Mesenchymal stem cell (in vitro differentiated cells and primary cell): ENCODE measurements around the gene SRRM4.

Experiments used
- DNase-seq: peaks from one replicate; pipeline ENCODE4 v3.0.0-alpha.2; 2013
- H2AFZ ChIP-seq: one replicate; pipeline ENCODE4 v1.6.1; 2013; ENCODE audit warnings: low read depth, mild to moderate bottlenecking, control low read depth, inconsistent platforms, low read length, moderate library complexity
- H2AK5ac ChIP-seq: 2 replicates; pipeline ENCODE4 v1.6.1; 2013; ENCODE audit warnings: low read length, moderate library complexity, mild to moderate bottlenecking, inconsistent platforms; ENCODE audit not compliant: severe bottlenecking
- H2BK120ac ChIP-seq: one replicate; pipeline ENCODE4 v1.6.1; 2013; ENCODE audit warnings: low read depth, mild to moderate bottlenecking, inconsistent platforms, low read length, moderate library complexity
- H2BK12ac ChIP-seq, 2 experiments: one replicate each; pipeline ENCODE4 v1.6.1; 2013; ENCODE audit warnings: inconsistent platforms in 2 of 2, low read length in 2 of 2, mild to moderate bottlenecking in 2 of 2, moderate library complexity in 2 of 2, control low read depth in 1 of 2
- H2BK15ac ChIP-seq: one replicate; pipeline ENCODE4 v1.6.1; 2013; ENCODE audit warnings: mild to moderate bottlenecking, low read depth, inconsistent platforms; ENCODE audit not compliant: poor library complexity, severe bottlenecking
- H2BK5ac ChIP-seq: 2 replicates; pipeline ENCODE4 v1.6.1; 2013; ENCODE audit warnings: low read depth, mild to moderate bottlenecking, low read length, control low read depth, inconsistent platforms; ENCODE audit not compliant: poor library complexity, severe bottlenecking
- H3K14ac ChIP-seq, 2 experiments: one replicate each; pipeline ENCODE4 v1.6.1; 2013; ENCODE audit warnings: inconsistent platforms in 2 of 2, low read length in 2 of 2, control low read depth in 1 of 2, mild to moderate bottlenecking in 1 of 2, moderate library complexity in 1 of 2
- H3K18ac ChIP-seq, 2 experiments: one replicate each; pipeline ENCODE4 v1.6.1; 2013; ENCODE audit warnings: inconsistent platforms in 2 of 2, low read length in 2 of 2, control low read depth in 1 of 2, low read depth in 1 of 2, mild to moderate bottlenecking in 1 of 2
- H3K23ac ChIP-seq, 2 experiments: one replicate each; pipeline ENCODE4 v1.6.1; 2013; ENCODE audit warnings: inconsistent platforms in 2 of 2, low read length in 2 of 2, mild to moderate bottlenecking in 2 of 2, moderate library complexity in 2 of 2, control low read depth in 1 of 2
- H3K27ac ChIP-seq: 2 replicates; pipeline ENCODE4 v1.5.1; 2013; ENCODE audit warnings: mild to moderate bottlenecking, moderate library complexity, low read length, control low read depth, inconsistent platforms; ENCODE audit not compliant: poor library complexity, severe bottlenecking
- H3K27me3 ChIP-seq, 2 experiments: 2 replicates each; pipeline versions ENCODE4 v1.6.1 to v1.7.0; 2013; ENCODE audit warnings: low read length in 2 of 2, mild to moderate bottlenecking in 2 of 2, moderate library complexity in 2 of 2, control low read depth in 1 of 2, inconsistent platforms in 1 of 2; ENCODE audit not compliant: control insufficient read depth in 1 of 2, insufficient read depth in 1 of 2
- H3K36me3 ChIP-seq, 2 experiments: 2 replicates each; pipeline versions ENCODE4 v1.6.1 to v1.7.0; 2013; ENCODE audit warnings: low read length in 2 of 2, control low read depth in 1 of 2, inconsistent platforms in 1 of 2, low read depth in 1 of 2, mild to moderate bottlenecking in 1 of 2; ENCODE audit not compliant: insufficient read depth in 2 of 2, control insufficient read depth in 1 of 2
- H3K4ac ChIP-seq, 2 experiments: one replicate each; pipeline ENCODE4 v1.6.1; 2013; ENCODE audit warnings: inconsistent platforms in 2 of 2, low read length in 2 of 2, mild to moderate bottlenecking in 2 of 2, moderate library complexity in 2 of 2, control low read depth in 1 of 2, low read depth in 1 of 2
- H3K4me1 ChIP-seq: 2 replicates; pipeline ENCODE4 v1.6.1; 2013; ENCODE audit warnings: low read depth, low read length, control low read depth; ENCODE audit not compliant: control insufficient read depth, insufficient read depth
- H3K4me2 ChIP-seq: 2 replicates; pipeline ENCODE4 v1.6.1; 2013; ENCODE audit warnings: low read length, mild to moderate bottlenecking, inconsistent platforms; ENCODE audit not compliant: poor library complexity, severe bottlenecking
- H3K4me3 ChIP-seq, 2 experiments: 2 replicates each; pipeline versions ENCODE4 v1.5.1 to v1.7.0; 2013; ENCODE audit warnings: low read length in 2 of 2, mild to moderate bottlenecking in 2 of 2, control low read depth in 1 of 2, low read depth in 1 of 2; ENCODE audit not compliant: insufficient read depth in 1 of 2
- H3K79me1 ChIP-seq: replicated peaks from 2 replicates; pipeline ENCODE4 v1.6.1; 2013; ENCODE audit warnings: mild to moderate bottlenecking, control low read depth, low read length, inconsistent platforms; ENCODE audit not compliant: poor library complexity, severe bottlenecking
- H3K9ac ChIP-seq: 2 replicates; pipeline ENCODE4 v1.7.0; 2013; ENCODE audit warnings: mild to moderate bottlenecking, low read length, moderate library complexity
- H3K9me3 ChIP-seq: 2 replicates; pipeline ENCODE4 v1.7.0; 2013; ENCODE audit warnings: mild to moderate bottlenecking, low read length; ENCODE audit not compliant: control insufficient read depth
- H4K8ac ChIP-seq: one replicate; pipeline ENCODE4 v1.6.1; 2013; ENCODE audit warnings: inconsistent platforms, mild to moderate bottlenecking, low read length, moderate library complexity
- H4K91ac ChIP-seq: one replicate; pipeline ENCODE4 v1.6.1; 2013; ENCODE audit warnings: mild to moderate bottlenecking, low read length, inconsistent platforms
- WGBS: methylation state at CpG from one replicate; pipeline ENCODE4 v1.1.7; 2013; ENCODE audit warnings: mixed read lengths; 5-methylcytosine and 5-hydroxymethylcytosine counted together

The SRRM4 gene

GRCh38 chr12:119134284-119135072, 153.1 kb downstream of the SRRM4 start:
- H4K91ac ChIP-seq, result no peak overlapping the region
- no peaks in the 10 kb centered on the region for H3K36me3 ChIP-seq
- 71% methylated on average over 3 of the region's 3 CpGs for WGBS
- no peak overlapping the region for H3K4ac ChIP-seq
- no peak overlapping the region for H3K9ac ChIP-seq
- no peak overlapping the region for H3K14ac ChIP-seq
- H2BK120ac ChIP-seq, result no peak overlapping the region
- H3K9me3 ChIP-seq, result peaks cover 27% of the 10 kb centered on the region
- no peak overlapping the region for H2AK5ac ChIP-seq
- no peak overlapping the region for H3K23ac ChIP-seq
- H3K4me1 ChIP-seq, result no peaks in the 10 kb centered on the region
- no peak overlapping the region for H2BK5ac ChIP-seq
- no peak overlapping the region for H3K4me3 ChIP-seq
- no peaks in the 10 kb centered on the region for H3K27me3 ChIP-seq
- no peak overlapping the region for H2BK12ac ChIP-seq
- H3K18ac ChIP-seq, result no peak overlapping the region
- H4K8ac ChIP-seq, result no peak overlapping the region
- no peak overlapping the region for H2BK15ac ChIP-seq
- no peaks in the 10 kb centered on the region for H3K79me1 ChIP-seq
- no peak overlapping the region for H2AFZ ChIP-seq
- no peak overlapping the region for H3K4me2 ChIP-seq
- DNase-seq, result no peak
- H3K27ac ChIP-seq, result no peak overlapping the region

DNA sequence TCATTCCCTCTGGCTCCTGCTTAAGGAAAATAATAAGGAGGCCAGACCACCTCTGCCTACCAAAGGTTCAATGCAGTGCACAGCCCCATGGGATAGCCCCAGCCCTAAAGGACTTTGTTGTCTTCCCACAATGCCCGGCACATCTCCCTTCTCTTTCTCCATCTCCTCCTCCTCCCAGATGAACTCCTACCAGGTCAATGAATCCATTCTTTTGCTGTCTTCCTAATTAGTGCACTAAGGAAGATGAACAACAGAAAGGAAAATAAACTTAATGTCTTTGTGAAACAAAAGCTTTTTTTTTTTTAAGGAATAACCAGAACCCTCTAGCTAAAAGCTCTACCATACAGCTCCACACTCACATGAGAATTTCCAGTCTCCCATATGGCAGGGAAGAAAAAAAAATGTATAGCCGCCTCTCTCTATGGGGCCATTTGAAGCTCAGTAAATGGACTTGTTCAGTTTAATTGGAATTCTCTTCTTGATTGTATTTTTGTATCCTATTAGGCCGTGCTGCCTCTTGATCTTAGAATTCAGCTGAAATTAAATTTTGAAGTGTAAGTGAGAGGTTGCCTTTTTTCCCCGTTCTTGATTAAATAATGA, 155.6 kb downstream of the SRRM4 start:
- H3K9me3 ChIP-seq, result peaks cover 19% of the 10 kb centered on the region
- 72% methylated on average over 3 of the region's 4 CpGs for WGBS
- no peak overlapping the region for H4K91ac ChIP-seq
- no peak overlapping the region for H3K4ac ChIP-seq
- H3K79me1 ChIP-seq, result no peaks in the 10 kb centered on the region
- no peak overlapping the region for H3K27ac ChIP-seq
- no peak overlapping the region for H3K9ac ChIP-seq
- H2BK12ac ChIP-seq, result no peak overlapping the region
- H3K18ac ChIP-seq, result no peak overlapping the region
- no peak overlapping the region for H3K23ac ChIP-seq
- no peak overlapping the region for H2AK5ac ChIP-seq
- no peaks in the 10 kb centered on the region for H3K36me3 ChIP-seq
- H3K4me2 ChIP-seq, result no peak overlapping the region
- H2AFZ ChIP-seq, result no peak overlapping the region
- no peak for DNase-seq
- no peak overlapping the region for H2BK120ac ChIP-seq
- no peak overlapping the region for H4K8ac ChIP-seq
- no peaks in the 10 kb centered on the region for H3K27me3 ChIP-seq
- H3K4me1 ChIP-seq, result no peaks in the 10 kb centered on the region
- H2BK5ac ChIP-seq, result no peak overlapping the region
- no peak overlapping the region for H2BK15ac ChIP-seq
- H3K14ac ChIP-seq, result no peak overlapping the region
- no peak overlapping the region for H3K4me3 ChIP-seq

GRCh38 chr12:119139448-119139847, 158.1 kb downstream of the SRRM4 start:
- H3K4me2 ChIP-seq, result no peak overlapping the region
- no peak overlapping the region for H2BK5ac ChIP-seq
- no peak overlapping the region for H2BK120ac ChIP-seq
- no peak overlapping the region for H3K18ac ChIP-seq
- no peaks in the 10 kb centered on the region for H3K4me1 ChIP-seq
- H2BK15ac ChIP-seq, result no peak overlapping the region
- 81% methylated on average over 2 of the region's 2 CpGs for WGBS
- peaks cover 3% of the 10 kb centered on the region for H3K9me3 ChIP-seq
- no peak overlapping the region for H3K4me3 ChIP-seq
- no peaks in the 10 kb centered on the region for H3K36me3 ChIP-seq
- H2BK12ac ChIP-seq, result no peak overlapping the region
- no peaks in the 10 kb centered on the region for H3K79me1 ChIP-seq
- H4K91ac ChIP-seq, result no peak overlapping the region
- no peak overlapping the region for H3K9ac ChIP-seq
- no peak for DNase-seq
- H3K4ac ChIP-seq, result no peak overlapping the region
- no peak overlapping the region for H3K27ac ChIP-seq
- no peak overlapping the region for H4K8ac ChIP-seq
- no peak overlapping the region for H2AK5ac ChIP-seq
- H3K14ac ChIP-seq, result no peak overlapping the region
- no peak overlapping the region for H3K23ac ChIP-seq
- no peak overlapping the region for H2AFZ ChIP-seq
- H3K27me3 ChIP-seq, result no peaks in the 10 kb centered on the region

GRCh38 chr12:119145367-119145766, 164.0 kb downstream of the SRRM4 start:
- no peak overlapping the region for H3K27ac ChIP-seq
- H4K91ac ChIP-seq, result no peak overlapping the region
- no peaks in the 10 kb centered on the region for H3K4me1 ChIP-seq
- no peaks in the 10 kb centered on the region for H3K36me3 ChIP-seq
- H2AK5ac ChIP-seq, result no peak overlapping the region
- no peak for DNase-seq
- H3K9ac ChIP-seq, result no peak overlapping the region
- H3K4ac ChIP-seq, result no peak overlapping the region
- no peak overlapping the region for H2BK15ac ChIP-seq
- H3K23ac ChIP-seq, result no peak overlapping the region
- H2BK5ac ChIP-seq, result no peak overlapping the region
- no peak overlapping the region for H3K14ac ChIP-seq
- no peak overlapping the region for H2BK120ac ChIP-seq
- no peak overlapping the region for H2BK12ac ChIP-seq
- H4K8ac ChIP-seq, result no peak overlapping the region
- no peaks in the 10 kb centered on the region for H3K9me3 ChIP-seq
- no peak overlapping the region for H3K4me3 ChIP-seq
- H3K79me1 ChIP-seq, result no peaks in the 10 kb centered on the region
- no peak overlapping the region for H3K4me2 ChIP-seq
- H2AFZ ChIP-seq, result no peak overlapping the region
- WGBS, result 61% methylated on average over 11 of the region's 13 CpGs
- no peak overlapping the region for H3K18ac ChIP-seq
- peaks cover 0 to 6% of the 10 kb centered on the region in 2 experiments for H3K27me3 ChIP-seq
